LNCAP (cell line): Measurements from ENCODE around the gene ACTR3.

Source experiments
- TF ChIP-seq, protein P1 (sequence below): fragments of 450-650 bp; IDR thresholded peaks from 2 replicates; pipeline ENCODE4 v1.5.1; 2017; ENCODE audit warnings: mild to moderate bottlenecking

Gene ACTR3

DNA sequence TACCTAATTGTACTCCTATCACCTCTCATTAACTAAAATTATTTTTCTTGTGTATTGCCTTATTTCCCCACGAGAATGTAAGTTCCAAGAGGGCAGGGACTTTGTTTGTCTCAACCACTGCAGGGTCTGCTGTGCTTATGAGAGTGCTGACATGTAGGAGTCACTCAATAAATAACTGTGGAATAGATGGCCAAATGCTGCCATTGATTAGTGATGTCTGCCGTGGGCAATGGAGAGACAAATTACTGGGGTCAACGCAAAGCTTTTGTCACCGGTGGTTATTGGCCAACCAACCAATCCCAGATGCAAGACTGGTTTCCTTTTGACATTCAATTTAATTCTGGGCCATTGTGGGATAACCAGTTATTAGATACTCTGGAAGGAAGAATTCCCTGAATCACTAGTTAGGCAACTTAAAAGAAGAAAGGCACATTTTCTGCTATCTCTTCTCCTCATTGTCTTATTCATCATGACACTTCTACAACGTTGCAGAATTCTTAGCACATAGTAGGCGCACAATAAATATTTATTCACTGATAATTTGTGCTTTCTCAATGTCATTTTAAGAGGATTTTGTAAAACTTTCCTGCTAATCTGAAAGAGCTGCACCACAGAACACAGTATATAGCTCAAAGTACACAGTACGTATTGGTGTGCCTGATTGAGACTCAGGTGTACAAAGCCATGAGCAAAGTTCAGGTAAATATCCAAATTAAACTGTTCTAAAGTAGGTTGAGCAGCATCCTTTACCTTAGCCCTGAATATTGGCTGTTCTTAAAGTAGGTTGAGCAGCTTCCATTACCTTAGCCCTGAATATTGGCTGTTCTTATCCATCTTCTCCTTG is 95.9 kb downstream of the ACTR3 start:
- TF ChIP-seq, protein P1, sequence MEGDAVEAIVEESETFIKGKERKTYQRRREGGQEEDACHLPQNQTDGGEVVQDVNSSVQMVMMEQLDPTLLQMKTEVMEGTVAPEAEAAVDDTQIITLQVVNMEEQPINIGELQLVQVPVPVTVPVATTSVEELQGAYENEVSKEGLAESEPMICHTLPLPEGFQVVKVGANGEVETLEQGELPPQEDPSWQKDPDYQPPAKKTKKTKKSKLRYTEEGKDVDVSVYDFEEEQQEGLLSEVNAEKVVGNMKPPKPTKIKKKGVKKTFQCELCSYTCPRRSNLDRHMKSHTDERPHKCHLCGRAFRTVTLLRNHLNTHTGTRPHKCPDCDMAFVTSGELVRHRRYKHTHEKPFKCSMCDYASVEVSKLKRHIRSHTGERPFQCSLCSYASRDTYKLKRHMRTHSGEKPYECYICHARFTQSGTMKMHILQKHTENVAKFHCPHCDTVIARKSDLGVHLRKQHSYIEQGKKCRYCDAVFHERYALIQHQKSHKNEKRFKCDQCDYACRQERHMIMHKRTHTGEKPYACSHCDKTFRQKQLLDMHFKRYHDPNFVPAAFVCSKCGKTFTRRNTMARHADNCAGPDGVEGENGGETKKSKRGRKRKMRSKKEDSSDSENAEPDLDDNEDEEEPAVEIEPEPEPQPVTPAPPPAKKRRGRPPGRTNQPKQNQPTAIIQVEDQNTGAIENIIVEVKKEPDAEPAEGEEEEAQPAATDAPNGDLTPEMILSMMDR, result no peak

DNA sequence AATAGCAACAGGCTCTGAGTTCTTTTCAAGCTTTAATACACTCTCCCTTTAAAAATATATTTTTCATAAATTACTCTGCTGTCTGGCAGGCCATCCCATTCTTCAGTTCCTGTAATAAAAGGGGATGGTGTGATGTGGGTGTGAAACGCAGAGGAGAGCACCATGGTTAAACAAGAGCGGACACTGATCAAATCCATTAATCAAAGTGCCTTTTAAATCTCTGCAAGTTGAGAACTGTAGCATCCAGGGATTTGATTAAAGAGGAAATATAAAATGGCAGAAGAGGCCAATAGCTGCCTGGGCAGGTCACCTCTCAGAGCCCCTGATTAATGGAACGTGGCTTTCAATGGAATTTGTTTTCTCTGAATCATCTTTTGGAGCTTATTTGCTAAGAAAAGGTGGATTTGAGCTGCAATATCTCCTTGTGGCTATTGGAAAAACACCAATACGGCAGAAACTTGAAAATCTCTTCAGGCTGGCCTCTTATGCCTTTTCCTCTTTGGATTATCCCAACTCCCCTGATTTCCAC is 96.9 kb downstream of the ACTR3 start:
- TF ChIP-seq, protein P1, result no peak

DNA sequence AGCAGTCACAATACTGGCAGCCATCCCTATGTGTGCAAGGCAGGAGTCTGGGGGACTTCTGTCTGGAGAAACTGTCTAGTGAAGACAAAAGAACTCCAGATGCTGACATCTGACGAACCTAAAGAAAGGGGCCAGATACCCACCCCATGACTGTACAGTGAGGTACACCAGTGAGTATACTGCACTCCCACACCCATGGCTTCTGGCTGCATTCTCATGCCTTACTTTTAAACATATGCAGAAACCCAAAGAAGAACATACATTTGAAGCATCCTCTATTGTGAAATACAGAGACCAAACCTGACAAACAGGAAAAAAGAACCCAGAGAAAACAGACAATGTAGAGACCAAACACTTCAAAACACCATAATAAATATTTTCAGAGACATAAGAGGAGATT is 102.2 kb downstream of the ACTR3 start:
- TF ChIP-seq, protein P1, result no peak

DNA sequence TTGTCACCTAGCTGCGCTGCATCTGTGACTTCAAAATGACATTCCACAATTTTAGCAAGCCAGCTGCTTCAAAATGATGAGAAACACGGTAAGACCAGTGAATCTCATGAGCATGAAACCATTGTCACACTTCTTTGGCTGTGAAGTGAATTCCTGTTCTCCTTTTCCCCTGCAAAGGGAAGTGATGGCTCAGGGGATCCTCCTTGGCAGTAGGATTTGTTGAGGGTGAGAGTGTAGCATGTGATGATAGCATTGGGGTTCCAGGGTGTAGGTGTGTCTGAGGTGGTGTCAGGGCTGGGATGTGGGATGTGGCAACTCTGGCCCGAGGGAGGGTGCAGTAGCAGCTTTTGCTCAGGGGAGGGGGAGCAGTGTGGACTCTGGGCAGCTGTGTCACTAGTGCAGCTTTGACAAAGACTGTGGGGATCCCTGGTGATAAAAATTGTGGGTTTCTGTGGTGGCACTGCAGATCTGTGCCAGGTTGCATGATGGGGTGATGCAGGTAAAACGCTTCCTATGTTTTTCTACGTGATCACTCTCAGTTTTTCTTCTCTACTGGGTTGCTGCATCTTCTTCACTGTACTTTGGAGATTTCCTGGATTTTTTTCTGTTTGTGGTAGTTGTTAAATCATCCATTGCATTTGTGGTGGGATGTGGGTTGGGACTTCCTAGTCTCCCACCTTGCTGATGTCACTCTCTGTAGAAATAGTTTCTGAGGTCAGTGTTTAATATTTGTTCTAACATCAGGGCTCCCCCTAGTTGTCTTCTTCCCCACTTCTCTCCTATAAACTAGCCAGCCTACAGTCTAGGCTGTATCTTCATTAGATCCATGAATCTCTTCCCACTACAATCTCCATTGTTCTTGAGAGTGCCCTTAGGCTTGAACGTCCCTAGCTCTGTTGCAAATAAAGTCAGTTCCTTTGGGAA is 107.0 kb downstream of the ACTR3 start:
- TF ChIP-seq, protein P1, result no peak

DNA sequence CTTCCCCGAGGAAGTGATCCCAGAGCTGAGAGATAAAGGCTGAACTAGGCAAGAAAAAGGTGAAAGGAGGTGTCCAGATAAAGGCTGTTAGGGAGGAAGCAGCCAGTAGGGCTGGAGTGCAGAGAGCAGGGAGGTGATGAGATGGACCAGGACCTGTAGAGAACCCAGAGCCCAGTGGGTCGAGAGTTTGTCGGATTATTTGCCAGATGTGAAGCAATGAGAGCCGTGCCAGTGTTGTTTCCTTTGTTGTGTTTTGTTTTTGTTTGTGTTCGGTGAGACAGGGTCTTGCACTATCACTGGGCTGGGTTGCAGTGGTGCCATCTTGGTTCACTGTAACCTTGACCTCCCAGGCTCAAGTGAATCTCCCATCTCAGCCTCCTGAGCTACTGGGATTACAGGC is 111.3 kb downstream of the ACTR3 start:
- TF ChIP-seq, protein P1, result no peak

DNA sequence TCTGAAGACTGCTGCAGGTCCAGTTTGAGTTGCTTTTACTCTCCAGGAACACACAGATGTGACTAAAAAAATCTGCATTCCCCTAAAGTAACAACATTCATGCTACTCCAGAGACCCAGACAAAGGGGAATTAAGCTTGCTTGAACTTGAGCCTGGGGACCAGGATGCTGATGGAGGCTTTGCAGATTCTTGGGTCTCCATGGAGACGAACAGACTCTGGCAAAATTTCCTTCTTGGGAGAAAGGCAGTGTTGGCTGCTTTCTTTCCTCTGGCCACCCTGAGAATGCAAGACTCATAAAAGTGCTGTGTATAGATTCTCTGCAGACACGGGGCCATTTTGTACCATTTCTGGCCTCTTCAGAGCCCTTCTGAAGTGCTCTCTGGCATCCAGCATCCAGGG is 112.0 kb downstream of the ACTR3 start:
- TF ChIP-seq, protein P1, result no peak

DNA sequence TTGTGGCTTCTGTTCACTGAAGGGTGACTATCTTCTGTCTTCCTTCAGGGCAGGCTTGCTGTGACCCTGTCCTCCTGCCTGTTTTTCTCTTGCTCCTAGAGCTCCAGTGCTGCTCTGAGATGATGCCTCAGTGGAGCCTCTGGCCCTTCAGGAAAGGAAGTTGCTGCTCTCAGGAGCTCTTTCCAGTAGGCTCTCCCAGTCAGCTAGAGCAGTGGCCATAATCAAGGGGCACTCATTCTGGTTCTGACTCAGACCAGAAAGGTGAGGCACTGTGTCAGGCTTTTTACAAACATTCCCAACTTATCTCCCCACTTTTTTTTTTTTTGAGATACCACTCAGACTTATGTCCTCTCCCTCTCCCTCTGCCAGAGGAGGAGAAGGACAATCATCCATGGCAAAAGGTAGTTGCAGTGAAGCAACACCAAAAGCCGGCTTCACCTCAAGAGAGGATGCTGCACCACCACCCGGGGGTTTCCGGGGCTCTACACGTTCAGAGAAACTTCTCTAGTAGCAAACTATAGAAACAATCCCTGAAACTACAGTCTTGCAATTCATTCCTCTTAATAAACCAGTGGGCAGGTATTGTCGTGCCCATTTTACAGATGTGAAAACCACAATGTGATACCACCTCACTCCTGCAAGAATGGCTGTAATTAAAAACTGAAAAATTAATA is 115.4 kb downstream of the ACTR3 start:
- TF ChIP-seq, protein P1, result no peak
